ENCODE data around the gene PIM2.

Gene PIM2

DNA sequence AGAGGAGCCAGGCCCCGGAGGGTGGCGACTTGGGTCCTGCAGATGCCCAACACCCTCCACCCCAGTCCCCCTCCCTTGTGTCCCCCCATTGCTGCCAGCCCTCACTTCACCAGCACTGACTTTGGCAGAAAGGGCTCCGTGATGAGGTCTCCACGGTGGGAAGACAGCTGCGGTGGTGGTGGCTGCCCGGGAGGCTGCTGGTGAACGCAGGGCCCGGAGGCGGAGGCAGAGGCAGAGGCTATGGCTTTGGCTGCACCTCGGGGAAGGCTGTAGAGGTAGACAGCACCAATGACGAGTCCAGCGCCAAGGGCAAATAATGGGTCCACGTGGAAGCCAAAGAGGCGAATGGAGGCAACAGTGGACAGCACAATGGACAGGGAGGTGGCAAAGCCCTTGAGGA is 14.2 kb downstream of the PIM2 start:
- H3K4me3 ChIP-seq (replicated peaks; ENCODE audit: low read depth, low read length): no peak overlapping the region
- DNase-seq (ENCODE audit: low read depth): no peak
- TF ChIP-seq, protein P1, sequence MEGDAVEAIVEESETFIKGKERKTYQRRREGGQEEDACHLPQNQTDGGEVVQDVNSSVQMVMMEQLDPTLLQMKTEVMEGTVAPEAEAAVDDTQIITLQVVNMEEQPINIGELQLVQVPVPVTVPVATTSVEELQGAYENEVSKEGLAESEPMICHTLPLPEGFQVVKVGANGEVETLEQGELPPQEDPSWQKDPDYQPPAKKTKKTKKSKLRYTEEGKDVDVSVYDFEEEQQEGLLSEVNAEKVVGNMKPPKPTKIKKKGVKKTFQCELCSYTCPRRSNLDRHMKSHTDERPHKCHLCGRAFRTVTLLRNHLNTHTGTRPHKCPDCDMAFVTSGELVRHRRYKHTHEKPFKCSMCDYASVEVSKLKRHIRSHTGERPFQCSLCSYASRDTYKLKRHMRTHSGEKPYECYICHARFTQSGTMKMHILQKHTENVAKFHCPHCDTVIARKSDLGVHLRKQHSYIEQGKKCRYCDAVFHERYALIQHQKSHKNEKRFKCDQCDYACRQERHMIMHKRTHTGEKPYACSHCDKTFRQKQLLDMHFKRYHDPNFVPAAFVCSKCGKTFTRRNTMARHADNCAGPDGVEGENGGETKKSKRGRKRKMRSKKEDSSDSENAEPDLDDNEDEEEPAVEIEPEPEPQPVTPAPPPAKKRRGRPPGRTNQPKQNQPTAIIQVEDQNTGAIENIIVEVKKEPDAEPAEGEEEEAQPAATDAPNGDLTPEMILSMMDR (IDR thresholded peaks at IDR 0.05; ENCODE audit: low read length, missing control alignments): no peak

DNA sequence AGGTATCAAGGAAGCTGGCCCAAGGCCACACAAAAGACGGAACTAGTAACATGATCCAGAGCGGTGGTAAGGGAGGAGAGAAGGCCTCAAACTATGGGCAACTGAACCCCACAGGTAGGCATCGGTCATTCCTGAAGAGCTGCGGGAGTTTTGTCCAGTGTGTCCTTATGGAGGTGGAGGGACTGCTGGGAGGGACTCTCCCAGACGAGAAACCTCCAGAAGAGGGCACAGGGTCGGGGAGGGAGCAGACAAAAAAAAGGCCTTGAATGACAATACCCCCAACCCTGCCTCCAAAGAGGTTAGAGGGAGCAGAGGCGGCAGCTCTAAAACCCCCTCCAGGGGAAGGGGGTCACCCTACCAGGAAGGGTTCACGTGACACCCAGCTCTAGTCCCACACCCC is 14.6 kb downstream of the PIM2 start:
- no peak for DNase-seq (ENCODE audit: low read depth)
- no peak overlapping the region for H3K4me3 ChIP-seq (replicated peaks; ENCODE audit: low read depth, low read length)

GRCh38 chrX:48903290-48903689 is 15.5 kb downstream of the PIM2 start:
- H3K4me3 ChIP-seq (replicated peaks; ENCODE audit: low read depth, low read length): no peak overlapping the region
- TF ChIP-seq, protein P1 (IDR thresholded peaks at IDR 0.05; ENCODE audit: low read length, missing control alignments): no peak
- DNase-seq (ENCODE audit: low read depth): no peak

More for the DNA sequence above, 14.6 kb downstream of the PIM2 start:
- TF ChIP-seq, protein P1 (IDR thresholded peaks at IDR 0.05; ENCODE audit: low read length, missing control alignments): no peak

GRCh38 chrX:48902776-48903175 is 16.0 kb downstream of the PIM2 start:
- no peak for DNase-seq (ENCODE audit: low read depth)
- TF ChIP-seq, protein P1 (IDR thresholded peaks at IDR 0.05; ENCODE audit: low read length, missing control alignments): no peak
- H3K4me3 ChIP-seq (replicated peaks; ENCODE audit: low read depth, low read length): no peak overlapping the region

GRCh38 chrX:48902135-48902534 is 16.7 kb downstream of the PIM2 start:
- no peak for DNase-seq (ENCODE audit: low read depth)
- TF ChIP-seq, protein P1 (IDR thresholded peaks at IDR 0.05; ENCODE audit: low read length, missing control alignments): no peak
- no peak overlapping the region for H3K4me3 ChIP-seq (replicated peaks; ENCODE audit: low read depth, low read length)

GRCh38 chrX:48901069-48901468 is 17.8 kb downstream of the PIM2 start:
- H3K4me3 ChIP-seq (replicated peaks; ENCODE audit: low read depth, low read length): no peak overlapping the region
- TF ChIP-seq, protein P1 (IDR thresholded peaks at IDR 0.05; ENCODE audit: low read length, missing control alignments): no peak
- no peak for DNase-seq (ENCODE audit: low read depth)

- no peak for DNase-seq (ENCODE audit: low read depth)
- TF ChIP-seq, protein P1 (IDR thresholded peaks at IDR 0.05; ENCODE audit: low read length, missing control alignments): no peak
- no peak overlapping the region for H3K4me3 ChIP-seq (replicated peaks; ENCODE audit: low read depth, low read length)
Measured at GRCh38 chrX:48899078-48899410, 19.8 kb downstream of the PIM2 start.
